ENCODE measurements around the gene GLI3. TPM values are rescaled to one million over a fixed set of nuclear protein-coding genes. Genes with fewer than 3 reads are reported as not detected.

GLI3 gene
- total RNA-seq, 1 experiment from 2014 or later = 45.0 TPM

- no peak overlapping the region for H3K4ac ChIP-seq (ENCODE audit: low read depth, low read length)
- no peak overlapping the region for H4K5ac ChIP-seq (ENCODE audit: insufficient read length, low read depth, low read length)
- H2BK120ac ChIP-seq (ENCODE audit: low read depth, low read length, poor library complexity, severe bottlenecking) = no peak overlapping the region
- peaks cover 7% of the 10 kb centered on the region; the same call in 1 of the 2 replicates for H3K4me1 ChIP-seq (ENCODE audit: insufficient read depth, low read length)
- H2BK15ac ChIP-seq (ENCODE audit: low read depth, low read length) = no peak overlapping the region
- H3K23me2 ChIP-seq (ENCODE audit: insufficient read length, low read depth, low read length, poor library complexity, severe bottlenecking) = no peaks in the 10 kb centered on the region
- no peak overlapping the region for H4K8ac ChIP-seq (replicated peaks; ENCODE audit: insufficient read length, low read depth, low read length)
- no peak overlapping the region for H2AFZ ChIP-seq (ENCODE audit: low read length)
- H4K91ac ChIP-seq (ENCODE audit: insufficient read length, low read depth, low read length) = no peak overlapping the region
- no peaks in the 10 kb centered on the region; the same call in 1 of the 2 replicates for H3K79me2 ChIP-seq (ENCODE audit: insufficient read depth, low read length)
- no peak for DNase-seq
- Mint-ChIP-seq H3K9me3 (no peaks in the 10 kb centered on the region), H3K4me3 (no peak overlapping the region), H3K27ac (peak overlapping the region in 1 of 3 experiments; percentile 35; a peak in 1 of 7 replicates), H3K4me1 (peaks cover 36 to 39% of the 10 kb centered on the region in 2 experiments), H3K27me3 (ENCODE audit: low read depth) (no peaks in the 10 kb centered on the region), H3K36me3 (ENCODE audit: insufficient read depth in 1 of 3, low read depth in 3 of 3) (peaks cover 4 to 8% (median 5%) of the 10 kb centered on the region in 3 experiments; a peak in 5 of 7 replicates)
- H2BK5ac ChIP-seq (ENCODE audit: insufficient read length, low read length) = no peak overlapping the region
- H3K14ac ChIP-seq (ENCODE audit: insufficient read depth, low read length) = no peak overlapping the region
- H4K20me1 ChIP-seq (ENCODE audit: control insufficient read depth, insufficient read depth, insufficient read length) = no peaks in the 10 kb centered on the region
- H3K56ac ChIP-seq (ENCODE audit: insufficient read length, low read depth, low read length) = no peak overlapping the region
- no peak overlapping the region for H3K18ac ChIP-seq (ENCODE audit: insufficient read length, low read depth, low read length)
- H3K9ac ChIP-seq (ENCODE audit: extremely low read depth, insufficient read length, low read length) = no peak overlapping the region
- H3T11ph ChIP-seq (ENCODE audit: low read length) = no peak overlapping the region
- no peak overlapping the region for H2AK5ac ChIP-seq (ENCODE audit: insufficient read length, low read length)
- no peak overlapping the region for H2BK20ac ChIP-seq (ENCODE audit: low read depth, low read length, poor library complexity, severe bottlenecking)
- no peak overlapping the region for H3K23ac ChIP-seq (ENCODE audit: insufficient read length, low read depth, low read length)
- TF ChIP-seq CTCF (conservative IDR thresholded peaks at IDR 0.05) = no peak
- no peak overlapping the region for H3K27ac ChIP-seq (ENCODE audit: insufficient read length, low read depth, low read length)
- no peak overlapping the region for H3K4me2 ChIP-seq (ENCODE audit: insufficient read depth, insufficient read length, low read length)
- H3K27me3 ChIP-seq (ENCODE audit: insufficient read depth, low read length) = no peaks in the 10 kb centered on the region
- H3K79me1 ChIP-seq (ENCODE audit: insufficient read depth, low read depth, low read length, poor library complexity, severe bottlenecking) = no peaks in the 10 kb centered on the region
- H3K9me3 ChIP-seq (ENCODE audit: control insufficient read depth, low read depth, low read length) = no peaks in the 10 kb centered on the region
- H2BK12ac ChIP-seq (ENCODE audit: insufficient read length, low read depth, low read length) = no peak overlapping the region
Measured at GRCh38 chr7:42208572-42208971, 28.4 kb downstream of the GLI3 start.
